CD8-positive, alpha-beta memory T cell (primary cell): Measurements from ENCODE around the gene POLR3G. TPM values are rescaled to one million over a fixed set of nuclear protein-coding genes. Genes with fewer than 3 reads are reported as not detected.

Source experiments
- CTCF ChIA-PET: fragments of 350-600 bp; sonication (Branson Sonifier 250); formaldehyde crosslinking; loops from one replicate; lab custom pipeline; 2021; ENCODE audit warnings: antibody characterized with exemption; lab: Charles Lee
- POLR2A ChIA-PET: fragments of 350-600 bp; sonication (Branson Sonifier 250); formaldehyde crosslinking; loops from one replicate; lab custom pipeline; 2021; ENCODE audit warnings: antibody characterized with exemption; lab: Charles Lee
- DNase-seq, 5 donors: peaks; one replicate each; pipeline versions ENCODE4 v3.0.0 to v3.0.0-alpha.2; 2020 to 2022; ENCODE audit warnings: mixed read lengths in 1 of 5
- H3K27ac ChIP-seq: one replicate; pipeline ENCODE4 v1.7.0; 2013; ENCODE audit warnings: low read depth, mild to moderate bottlenecking, low read length, moderate library complexity
- H3K27me3 ChIP-seq: 2 replicates; pipeline ENCODE4 v1.7.0; 2013; ENCODE audit warnings: low read length, mild to moderate bottlenecking; ENCODE audit not compliant: insufficient read depth, poor library complexity, severe bottlenecking
- H3K36me3 ChIP-seq: 2 replicates; pipeline ENCODE4 v1.7.0; 2013; ENCODE audit warnings: mild to moderate bottlenecking, low read length, moderate library complexity; ENCODE audit not compliant: insufficient read depth
- H3K4me1 ChIP-seq: 2 replicates; pipeline ENCODE4 v1.7.0; 2013; ENCODE audit warnings: mild to moderate bottlenecking, low read length, moderate library complexity; ENCODE audit not compliant: insufficient read depth
- H3K4me3 ChIP-seq: 2 replicates; pipeline ENCODE4 v1.7.0; 2013; ENCODE audit warnings: mild to moderate bottlenecking, low read length
- H3K9me3 ChIP-seq: 2 replicates; pipeline ENCODE4 v1.7.0; 2013; ENCODE audit warnings: mild to moderate bottlenecking, low read length
- H3K27ac Mint-ChIP-seq, 8 donors: one replicate each; pipeline ENCODE4 v1.8.0; 2020 to 2021; ENCODE audit warnings: mixed read lengths in 8 of 8, mild to moderate bottlenecking in 6 of 8, inconsistent platforms in 3 of 8, moderate library complexity in 3 of 8
- H3K27me3 Mint-ChIP-seq, 2 donors: one replicate each; pipeline ENCODE4 v1.8.0; 2020 to 2021; ENCODE audit warnings: mixed read lengths in 2 of 2, mild to moderate bottlenecking in 1 of 2, moderate library complexity in 1 of 2
- H3K36me3 Mint-ChIP-seq, 3 donors: one replicate each; pipeline ENCODE4 v1.8.0; 2020 to 2021; ENCODE audit warnings: mixed read lengths in 3 of 3, inconsistent platforms in 1 of 3, mild to moderate bottlenecking in 1 of 3
- H3K4me1 Mint-ChIP-seq, 3 donors: one replicate each; pipeline ENCODE4 v1.8.0; 2020 to 2021; ENCODE audit warnings: mixed read lengths in 3 of 3, inconsistent platforms in 1 of 3, mild to moderate bottlenecking in 1 of 3
- H3K4me3 Mint-ChIP-seq, 7 donors: one replicate each; pipeline ENCODE4 v1.8.0; 2020 to 2021; ENCODE audit warnings: mixed read lengths in 7 of 7, mild to moderate bottlenecking in 6 of 7, moderate library complexity in 4 of 7, inconsistent platforms in 2 of 7
- H3K9me3 Mint-ChIP-seq, 5 donors: one replicate each; pipeline ENCODE4 v1.8.0; 2020 to 2022; ENCODE audit warnings: mixed read lengths in 5 of 5, mild to moderate bottlenecking in 3 of 5, moderate library complexity in 2 of 5, inconsistent platforms in 1 of 5
- polyA plus RNA-seq: library from polyadenylated mRNA; unstranded; fragments of 300-500 nt; fragmentation: Illumina TruSeq; gene quantifications from one replicate; pipeline ENCODE4 v1.2.3, GENCODE V29; 2021
- total RNA-seq, 2 experiments: library from RNA; stranded (reverse); gene quantifications; one replicate each; pipeline ENCODE4 v1.2.3, GENCODE V29; 2021

POLR3G gene
- total and polyA plus RNA-seq, 3 experiments from 2014 or later: 1.3 to 15.1 (median 14.7) TPM

- Mint-ChIP-seq H3K27ac (no peak overlapping the region), H3K9me3 (peaks cover 0 to 2% (median 0%) of the 10 kb centered on the region in 5 donors), H3K4me3 (no peak overlapping the region), H3K4me1 (no peaks in the 10 kb centered on the region), H3K36me3 (no peaks in the 10 kb centered on the region), H3K27me3 (peaks cover 18 to 42% of the 10 kb centered on the region in 2 donors)
- H3K36me3 ChIP-seq: no peaks in the 10 kb centered on the region
- no peaks in the 10 kb centered on the region for H3K9me3 ChIP-seq
- peaks cover 6% of the 10 kb centered on the region for H3K27me3 ChIP-seq
- CTCF ChIA-PET: no interaction called here
- POLR2A ChIA-PET: no interaction called here
- H3K4me3 ChIP-seq: no peak overlapping the region
- DNase-seq: no peak
- H3K4me1 ChIP-seq: no peaks in the 10 kb centered on the region
- no peak overlapping the region for H3K27ac ChIP-seq
Observed at GRCh38 chr5:90545511-90545910, 70.8 kb downstream of the POLR3G start.

GRCh38 chr5:90546216-90546837, 71.7 kb downstream of the POLR3G start:
- Mint-ChIP-seq H3K9me3 (peaks cover 0 to 2% (median 0%) of the 10 kb centered on the region in 5 donors), H3K4me3 (no peak overlapping the region), H3K27ac (no peak overlapping the region), H3K4me1 (no peaks in the 10 kb centered on the region), H3K36me3 (no peaks in the 10 kb centered on the region), H3K27me3 (peaks cover 18 to 45% of the 10 kb centered on the region in 2 donors)
- Histone ChIP-seq H3K4me3 (no peak overlapping the region), H3K9me3 (no peaks in the 10 kb centered on the region), H3K4me1 (no peaks in the 10 kb centered on the region), H3K27ac (no peak overlapping the region), H3K27me3 (peaks cover 6% of the 10 kb centered on the region), H3K36me3 (no peaks in the 10 kb centered on the region)
- DNase-seq: no peak
- CTCF ChIA-PET: no interaction called here
- POLR2A ChIA-PET: interaction anchor here (0.7 kb wide), 1 partner anchor 261 kb away, joined by 5 read pairs; no protein-coding TSS in a partner anchor

- H3K4me3 ChIP-seq: no peak overlapping the region
- H3K27me3 Mint-ChIP-seq: peaks cover 18 to 45% of the 10 kb centered on the region in 2 donors
- H3K36me3 Mint-ChIP-seq: no peaks in the 10 kb centered on the region
- no peaks in the 10 kb centered on the region for H3K4me1 Mint-ChIP-seq
- H3K27ac ChIP-seq: no peak overlapping the region
- H3K27ac Mint-ChIP-seq: no peak overlapping the region
- H3K9me3 ChIP-seq: no peaks in the 10 kb centered on the region
- no peak overlapping the region for H3K4me3 Mint-ChIP-seq
- H3K4me1 ChIP-seq: no peaks in the 10 kb centered on the region
- H3K9me3 Mint-ChIP-seq: peaks cover 0 to 2% (median 0%) of the 10 kb centered on the region in 5 donors
- H3K36me3 ChIP-seq: no peaks in the 10 kb centered on the region
- ChIA-PET POLR2A (no interaction called here), CTCF (no interaction called here)
- H3K27me3 ChIP-seq: peaks cover 6% of the 10 kb centered on the region
- DNase-seq: no peak
Observed at GRCh38 chr5:90547072-90547536, 72.4 kb downstream of the POLR3G start.

GRCh38 chr5:90548069-90548593, 73.5 kb downstream of the POLR3G start:
- H3K9me3 ChIP-seq: no peaks in the 10 kb centered on the region
- ChIA-PET CTCF (interaction anchor here (0.6 kb wide), 1 partner anchor 34 kb away, joined by 4 read pairs; no protein-coding TSS in a partner anchor), POLR2A (no interaction called here)
- no peaks in the 10 kb centered on the region for H3K4me1 ChIP-seq
- no peak overlapping the region for H3K27ac Mint-ChIP-seq
- H3K36me3 Mint-ChIP-seq: no peaks in the 10 kb centered on the region
- no peak overlapping the region for H3K27ac ChIP-seq
- no peak overlapping the region for H3K4me3 ChIP-seq
- no peaks in the 10 kb centered on the region for H3K4me1 Mint-ChIP-seq
- no peak for DNase-seq
- peaks cover 0 to 2% (median 0%) of the 10 kb centered on the region in 5 donors for H3K9me3 Mint-ChIP-seq
- H3K27me3 ChIP-seq: peaks cover 6% of the 10 kb centered on the region
- no peak overlapping the region for H3K4me3 Mint-ChIP-seq
- H3K36me3 ChIP-seq: no peaks in the 10 kb centered on the region
- peaks cover 16 to 45% of the 10 kb centered on the region in 2 donors for H3K27me3 Mint-ChIP-seq

GRCh38 chr5:90549223-90549622, 74.6 kb downstream of the POLR3G start:
- Mint-ChIP-seq H3K36me3 (no peaks in the 10 kb centered on the region), H3K27me3 (peaks cover 16 to 44% of the 10 kb centered on the region in 2 donors), H3K4me1 (no peaks in the 10 kb centered on the region), H3K27ac (no peak overlapping the region), H3K4me3 (no peak overlapping the region), H3K9me3 (peaks cover 0 to 2% (median 0%) of the 10 kb centered on the region in 5 donors)
- no peak overlapping the region for H3K4me3 ChIP-seq
- no peaks in the 10 kb centered on the region for H3K9me3 ChIP-seq
- ChIA-PET CTCF (no interaction called here), POLR2A (no interaction called here)
- peaks cover 6% of the 10 kb centered on the region for H3K27me3 ChIP-seq
- DNase-seq: no peak
- no peak overlapping the region for H3K27ac ChIP-seq
- H3K36me3 ChIP-seq: no peaks in the 10 kb centered on the region
- no peaks in the 10 kb centered on the region for H3K4me1 ChIP-seq

- H3K9me3 Mint-ChIP-seq: no peaks in the 10 kb centered on the region
Observed at GRCh38 chr5:90549729-90550275, 75.1 kb downstream of the POLR3G start.

GRCh38 chr5:90550963-90551362, 76.3 kb downstream of the POLR3G start:
- no peaks in the 10 kb centered on the region for H3K9me3 Mint-ChIP-seq
- peaks cover 6% of the 10 kb centered on the region for H3K27me3 ChIP-seq
- CTCF ChIA-PET: no interaction called here

More at GRCh38 chr5:90549729-90550275, 75.1 kb downstream of the POLR3G start:
- Histone ChIP-seq H3K27me3 (peaks cover 6% of the 10 kb centered on the region), H3K4me3 (no peak overlapping the region), H3K36me3 (no peaks in the 10 kb centered on the region), H3K27ac (no peak overlapping the region), H3K4me1 (no peaks in the 10 kb centered on the region), H3K9me3 (no peaks in the 10 kb centered on the region)
- ChIA-PET CTCF (no interaction called here), POLR2A (no interaction called here)
- no peak overlapping the region for H3K27ac Mint-ChIP-seq
- no peak overlapping the region for H3K4me3 Mint-ChIP-seq
- H3K36me3 Mint-ChIP-seq: no peaks in the 10 kb centered on the region
- no peak for DNase-seq
- peaks cover 14 to 42% of the 10 kb centered on the region in 2 donors for H3K27me3 Mint-ChIP-seq
- H3K4me1 Mint-ChIP-seq: no peaks in the 10 kb centered on the region

GRCh38 chr5:90551376-90551775, 76.7 kb downstream of the POLR3G start:
- no peaks in the 10 kb centered on the region for H3K9me3 Mint-ChIP-seq

More at GRCh38 chr5:90550963-90551362, 76.3 kb downstream of the POLR3G start:
- Mint-ChIP-seq H3K36me3 (no peaks in the 10 kb centered on the region), H3K4me3 (no peak overlapping the region), H3K27me3 (peaks cover 15 to 44% of the 10 kb centered on the region in 2 donors), H3K27ac (no peak overlapping the region), H3K4me1 (no peaks in the 10 kb centered on the region)
- H3K36me3 ChIP-seq: no peaks in the 10 kb centered on the region
- H3K27ac ChIP-seq: no peak overlapping the region
- no peaks in the 10 kb centered on the region for H3K9me3 ChIP-seq
- DNase-seq: no peak
- POLR2A ChIA-PET: no interaction called here
- no peaks in the 10 kb centered on the region for H3K4me1 ChIP-seq
- no peak overlapping the region for H3K4me3 ChIP-seq

More at GRCh38 chr5:90551376-90551775, 76.7 kb downstream of the POLR3G start:
- Histone ChIP-seq H3K4me3 (no peak overlapping the region), H3K9me3 (no peaks in the 10 kb centered on the region), H3K4me1 (no peaks in the 10 kb centered on the region), H3K27ac (no peak overlapping the region), H3K36me3 (no peaks in the 10 kb centered on the region), H3K27me3 (peaks cover 6% of the 10 kb centered on the region)
- Mint-ChIP-seq H3K27ac (no peak overlapping the region), H3K4me3 (no peak overlapping the region), H3K4me1 (no peaks in the 10 kb centered on the region), H3K27me3 (peaks cover 15 to 48% of the 10 kb centered on the region in 2 donors), H3K36me3 (no peaks in the 10 kb centered on the region)
- DNase-seq: no peak
- CTCF ChIA-PET: no interaction called here
- POLR2A ChIA-PET: no interaction called here
